Head of caudate nucleus (tissue), 42 donors: Measurements from ENCODE around the gene AHCYL2.
"Not testable (repeated sequence)": the region's sequence is repeated elsewhere in the genome, so short reads cannot be mapped to it uniquely, and the experiment has no call there.

ENCODE experiments used
- DNase-seq, 42 donors: peaks; one replicate each; pipeline versions ENCODE4 v3.0.0 to v3.0.0-alpha.2; 2020 to 2021; ENCODE audit warnings: mixed read lengths in 7 of 42
- intact Hi-C: fragments of 100-400 bp; cut with DNase I; formaldehyde crosslinking; loops from one replicate; pipeline ENCODE4 v1.15.0; 2022

AHCYL2 gene

GRCh38 chr7:129227646-129228578, 3.1 kb downstream of the AHCYL2 start:
- intact Hi-C loops: loop anchor here (5.0 to 10.0 kb wide), 2 partner anchors 39 to 387 kb away; partner anchors contain the start of gene NRF1

DNA sequence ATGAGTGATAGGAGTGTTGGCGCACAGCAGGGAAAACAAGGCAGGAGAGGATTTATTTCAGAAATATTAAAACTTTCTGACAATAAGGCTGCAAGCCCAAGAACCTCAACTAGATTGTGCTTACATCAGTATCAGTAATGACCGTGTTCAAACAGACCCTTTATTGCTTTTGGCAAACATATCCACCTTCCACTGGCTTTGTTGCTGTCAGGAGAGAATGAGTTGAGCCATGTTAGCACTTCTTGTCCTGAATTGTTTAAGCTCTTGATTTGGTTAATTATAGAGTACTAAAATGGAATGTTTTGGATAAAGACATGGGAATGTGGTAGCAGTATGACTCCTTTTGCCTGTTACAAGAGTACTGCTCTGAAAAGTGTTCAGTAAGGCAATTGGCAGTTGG, 3.8 kb downstream of the AHCYL2 start:
- DNase-seq: no peak
- intact Hi-C loops: loop anchor here (5.0 to 10.0 kb wide), 2 partner anchors 39 to 386 kb away; partner anchors contain the start of gene NRF1

More at GRCh38 chr7:129227646-129228578, 3.1 kb downstream of the AHCYL2 start:
- peak in 2 of 42 donors; percentile 10 to 27 for DNase-seq

GRCh38 chr7:129231666-129232065, 6.8 kb downstream of the AHCYL2 start:
- intact Hi-C loops: no loop called here
- DNase-seq: no peak

DNA sequence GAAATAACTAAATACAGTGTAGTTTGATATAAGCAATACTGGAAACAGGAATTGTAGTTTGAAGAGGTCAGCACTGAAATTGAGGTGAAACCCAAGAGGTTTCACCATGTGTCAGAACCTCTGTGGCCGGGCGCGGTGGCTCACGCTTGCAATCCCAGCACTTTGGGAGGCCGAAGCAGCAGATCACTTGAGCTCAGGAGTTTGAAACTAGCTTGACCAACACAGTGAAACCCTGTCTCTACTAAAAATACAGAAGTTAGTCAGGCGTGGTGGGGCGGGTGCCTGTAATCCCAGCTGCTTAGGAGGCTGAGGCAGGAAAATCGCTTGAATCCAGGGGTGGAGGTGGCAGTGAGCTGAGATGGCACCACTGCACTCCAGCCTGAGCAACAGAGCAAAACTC, 13.7 kb downstream of the AHCYL2 start:
- intact Hi-C loops: no loop called here
- no peak for DNase-seq

DNA sequence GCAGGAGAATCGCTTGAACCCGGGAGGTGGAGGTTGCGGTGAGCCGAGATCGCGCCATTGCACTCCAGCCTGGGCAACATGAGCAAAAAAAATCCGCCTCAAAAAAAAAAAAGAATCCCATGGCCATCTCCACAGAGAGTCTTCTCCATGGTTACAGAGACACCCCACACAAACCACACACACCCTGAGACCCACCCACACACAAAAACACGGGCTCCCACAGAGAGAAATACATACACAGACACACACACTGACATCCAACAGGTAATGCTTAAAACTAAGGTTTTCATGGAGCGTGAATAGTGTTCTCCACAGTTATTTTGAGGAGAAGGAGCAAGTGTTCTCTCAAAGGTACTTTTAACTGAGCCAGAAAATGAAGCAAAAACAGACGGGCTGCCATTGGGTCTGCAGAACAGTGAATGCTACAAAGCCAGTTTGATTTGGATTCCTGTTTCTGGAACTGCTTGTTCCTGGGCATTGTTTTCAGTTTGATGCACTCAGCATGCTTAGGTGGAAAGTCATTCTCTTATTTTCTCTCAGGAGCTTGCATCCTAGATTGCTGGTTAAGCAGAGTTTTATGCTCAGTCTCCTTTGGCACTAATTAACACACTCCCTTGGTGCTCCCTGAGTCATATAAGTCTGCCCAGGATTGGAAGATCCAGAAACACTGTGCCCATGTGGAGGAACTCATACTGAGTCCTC, 15.4 kb downstream of the AHCYL2 start:
- no peak for DNase-seq
- intact Hi-C loops: no loop called here

DNA sequence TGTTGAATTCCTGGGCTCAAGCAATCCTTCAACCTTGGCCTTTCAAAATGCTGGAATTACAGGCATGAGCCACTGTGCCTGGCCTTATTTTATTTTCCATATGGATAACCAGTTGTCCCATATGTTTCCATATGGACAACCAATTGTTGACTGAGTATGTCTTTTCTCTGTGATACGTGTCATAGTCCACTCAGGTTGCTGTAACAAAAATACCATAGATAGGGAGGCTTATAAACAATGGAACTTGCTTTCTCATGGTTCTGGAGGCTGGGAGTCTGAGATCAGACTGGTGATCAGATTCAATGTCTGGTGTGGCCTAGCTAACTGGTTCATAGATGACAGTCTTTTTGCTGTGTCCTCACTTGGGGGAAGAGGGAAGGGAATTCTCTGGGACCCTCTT, 19.4 kb downstream of the AHCYL2 start:
- intact Hi-C loops: no loop called here
- DNase-seq: no peak

DNA sequence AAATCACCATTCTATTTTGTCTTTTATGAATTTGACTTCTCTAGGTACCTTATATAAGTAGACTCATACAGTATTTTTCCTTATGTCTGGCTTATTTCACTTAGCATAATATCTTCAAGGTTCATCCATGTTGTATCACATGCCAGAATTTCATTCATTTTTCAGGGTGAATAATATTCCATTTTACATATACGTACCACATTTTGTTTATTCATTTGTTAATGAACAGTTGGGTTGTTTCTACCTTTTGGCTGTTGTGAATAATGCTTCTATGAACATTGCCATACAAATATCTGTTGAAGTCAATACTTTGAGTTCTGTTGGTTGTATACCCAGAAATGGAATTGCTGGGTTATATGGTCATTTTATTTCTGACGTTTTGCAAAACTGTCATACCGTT, 20.7 kb downstream of the AHCYL2 start:
- DNase-seq: no peak
- intact Hi-C loops: no loop called here

DNA sequence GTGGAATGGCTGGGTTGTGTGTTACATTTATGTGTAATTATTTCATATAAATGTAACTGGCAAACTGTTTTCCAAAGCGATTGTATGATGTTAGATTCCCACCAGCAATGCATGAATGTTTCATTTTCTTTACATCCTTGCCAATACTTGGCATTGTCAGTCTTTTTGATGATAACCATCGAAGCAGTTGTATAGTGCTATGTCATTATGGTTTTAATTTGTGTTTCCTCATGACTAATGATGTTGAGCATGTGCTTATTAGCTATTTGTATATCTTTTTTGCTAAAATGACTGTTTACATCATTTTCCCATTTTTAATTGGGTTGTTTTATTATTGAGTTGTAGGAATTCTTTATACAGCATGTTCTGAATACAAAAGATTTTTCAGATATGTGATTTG, 22.3 kb downstream of the AHCYL2 start:
- intact Hi-C loops: no loop called here
- no peak for DNase-seq

DNA sequence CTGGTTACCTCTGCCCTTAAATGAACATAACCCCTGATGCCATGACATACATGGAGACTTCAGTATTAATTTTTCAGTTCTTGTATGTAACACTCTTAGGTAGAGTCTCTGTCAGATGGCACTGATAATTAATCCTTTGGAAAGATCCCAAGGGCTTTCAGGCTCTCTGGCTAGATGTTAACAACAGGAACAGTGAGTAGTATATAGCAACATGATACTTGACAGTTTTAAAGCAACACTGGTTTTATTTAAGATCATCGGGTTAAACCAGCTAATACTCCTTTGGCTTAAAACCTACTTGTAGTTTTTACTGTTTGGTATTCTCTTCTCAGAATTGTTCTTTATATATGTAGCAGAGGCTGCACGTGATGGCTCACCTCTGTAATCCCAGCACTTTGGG, 27.3 kb downstream of the AHCYL2 start:
- no peak for DNase-seq
- intact Hi-C loops: no loop called here

- intact Hi-C loops, DNase-seq: not testable (repeated sequence)
These were observed 27.8 kb downstream of the AHCYL2 start for GRCh38 chr7:129252603-129253002.

DNA sequence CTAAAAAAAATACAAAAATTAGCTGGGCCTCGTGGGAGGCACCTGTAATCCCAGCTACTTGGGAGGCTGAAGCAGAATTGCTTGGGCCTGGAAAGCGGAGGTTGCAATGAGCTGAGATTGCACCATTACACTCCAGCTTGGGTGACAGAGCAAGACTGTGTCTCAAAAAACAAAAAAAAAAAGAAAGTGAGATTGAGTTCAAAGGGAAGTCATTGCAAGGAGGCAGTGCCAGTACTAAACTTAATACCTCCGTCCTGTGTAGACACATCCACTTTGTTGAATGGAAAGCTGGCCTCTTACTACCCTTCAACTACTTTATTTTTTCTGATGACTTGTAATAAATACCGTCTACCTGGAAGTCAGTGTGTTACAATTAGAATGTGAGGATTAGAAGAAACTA, 31.0 kb downstream of the AHCYL2 start:
- intact Hi-C loops: no loop called here

GRCh38 chr7:129256221-129256620, 31.4 kb downstream of the AHCYL2 start:
- intact Hi-C loops: no loop called here
- no peak for DNase-seq

More for the DNA sequence above, 31.0 kb downstream of the AHCYL2 start:
- DNase-seq: no peak

GRCh38 chr7:129257168-129257567, 32.3 kb downstream of the AHCYL2 start:
- no peak for DNase-seq
- intact Hi-C loops: no loop called here

DNA sequence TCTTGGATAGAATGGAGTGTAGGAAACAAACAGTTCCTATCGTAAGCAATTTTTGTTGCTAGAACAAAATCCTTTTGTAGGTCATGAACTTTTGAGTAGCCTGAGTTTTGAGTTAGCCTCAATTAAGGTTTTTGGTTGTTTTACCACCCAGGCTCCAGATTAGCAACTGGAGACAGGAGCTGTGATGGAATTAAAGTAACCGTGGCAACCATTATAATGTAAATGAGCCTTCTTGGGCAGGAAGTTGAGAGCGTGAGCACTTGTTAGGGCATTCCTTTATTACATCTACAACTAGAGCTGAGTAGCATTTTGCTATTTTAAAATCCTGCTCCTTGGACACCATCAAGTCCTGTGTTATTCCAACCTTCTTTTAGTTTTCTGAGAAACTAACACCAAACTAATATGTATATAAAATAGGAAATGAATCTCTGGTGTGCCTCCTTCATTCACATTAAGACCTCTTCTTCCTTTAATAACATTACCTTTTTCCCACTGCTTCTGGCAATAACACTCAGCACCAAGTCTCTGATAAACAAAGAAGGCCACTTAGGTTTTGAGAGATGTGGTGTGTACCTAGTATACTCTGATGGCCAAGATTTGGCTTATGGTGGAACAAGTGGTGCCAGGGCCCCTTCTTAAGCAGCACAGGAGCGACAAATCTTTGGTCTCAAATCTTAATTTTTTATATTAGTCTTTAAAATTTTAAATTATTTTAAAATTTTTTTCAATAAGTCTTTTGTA, 34.0 kb downstream of the AHCYL2 start:
- peak in 4 of 42 donors; percentile 17 to 36 (median 20) for DNase-seq
- intact Hi-C loops: no loop called here

- no peak for DNase-seq
These were observed 37.5 kb downstream of the AHCYL2 start for GRCh38 chr7:129262324-129262723.

GRCh38 chr7:129263168-129263567, 38.3 kb downstream of the AHCYL2 start:
- no peak for DNase-seq
- intact Hi-C loops: no loop called here

More at GRCh38 chr7:129262324-129262723, 37.5 kb downstream of the AHCYL2 start:
- intact Hi-C loops: no loop called here

DNA sequence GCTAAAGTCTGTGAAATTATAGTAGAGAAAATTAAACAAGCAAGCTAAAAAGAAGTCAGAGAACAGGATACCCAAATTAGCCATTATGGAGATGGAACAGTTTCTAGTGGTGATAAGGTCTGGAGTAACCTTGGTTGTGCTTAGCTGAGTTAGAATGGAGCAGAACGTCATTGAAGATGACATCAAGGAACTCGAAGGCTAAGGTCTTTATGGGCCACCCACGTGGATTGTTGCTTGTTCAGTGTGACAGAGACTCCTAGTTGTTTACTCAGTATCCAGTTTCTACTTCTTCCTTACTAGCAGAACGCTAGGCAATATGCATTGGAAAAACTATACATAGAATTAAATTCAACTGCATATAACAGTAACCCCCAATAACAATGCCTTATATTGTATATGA, 39.7 kb downstream of the AHCYL2 start:
- intact Hi-C loops: no loop called here
- no peak for DNase-seq

DNA sequence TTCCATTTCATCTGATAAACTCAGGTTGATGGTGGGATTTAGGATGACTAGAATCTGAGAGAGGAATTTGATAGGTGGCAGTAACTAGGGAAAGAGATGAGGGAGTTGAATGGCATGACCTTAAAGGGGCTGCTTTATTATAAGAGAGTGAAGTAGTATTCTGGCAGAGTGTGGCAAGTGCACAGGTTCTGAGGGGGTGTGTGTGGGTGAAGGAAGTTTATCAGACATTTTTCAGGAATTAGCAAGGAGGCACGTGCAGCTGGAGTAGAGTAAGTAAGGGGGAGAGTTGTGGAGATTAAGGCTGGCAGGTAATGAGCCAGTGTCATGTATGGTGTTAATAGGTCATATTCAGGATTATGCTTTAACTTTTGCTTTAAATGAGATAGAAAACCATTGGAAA, 40.5 kb downstream of the AHCYL2 start:
- DNase-seq: no peak
- intact Hi-C loops: loop anchor here (5.0 kb wide), 1 partner anchor 38 kb away; the partner anchor contains the start of gene AHCYL2

DNA sequence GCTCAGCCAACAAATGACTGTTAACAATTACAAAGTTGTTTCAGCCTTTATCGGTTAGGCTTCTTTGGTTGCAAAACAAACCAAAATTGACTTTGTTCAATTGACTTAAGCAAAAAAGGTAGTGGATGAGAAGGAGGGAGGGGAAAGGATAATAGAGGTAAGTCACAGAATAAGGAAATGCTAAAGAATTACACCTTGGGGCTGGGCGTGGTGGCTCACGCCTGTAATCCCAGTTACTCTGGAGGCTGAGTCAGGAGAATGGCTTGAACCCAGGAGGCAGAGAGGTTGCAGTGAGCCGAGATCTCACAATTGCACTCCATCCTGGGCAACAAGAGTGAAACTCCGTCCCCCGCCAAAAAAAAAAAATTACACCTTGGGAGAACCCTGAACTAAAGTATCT, 41.4 kb downstream of the AHCYL2 start:
- intact Hi-C loops: loop anchor here (5.0 kb wide), 1 partner anchor 39 kb away; the partner anchor contains the start of gene AHCYL2
- DNase-seq: no peak
